ENCODE data around the gene RNF166.

Gene RNF166

DNA sequence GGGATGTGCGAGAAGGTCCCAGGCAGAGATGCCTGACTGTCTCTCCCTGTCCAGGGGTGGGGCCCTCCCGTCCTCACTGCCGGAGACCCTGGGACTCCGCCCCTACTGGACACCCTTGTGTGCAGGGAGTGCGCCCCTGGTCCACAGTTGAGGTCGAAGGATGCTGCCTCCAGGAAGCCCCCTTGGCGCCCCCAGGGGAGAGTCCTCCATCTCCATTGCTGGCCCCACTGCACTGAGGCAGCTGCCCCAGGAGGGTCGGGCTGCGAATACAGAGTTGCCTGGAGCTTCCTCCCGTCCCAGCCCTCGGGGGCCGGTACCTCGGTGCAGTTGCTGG lies 26.7 kb upstream of the RNF166 start:
- H3K27ac ChIP-seq (ENCODE audit: insufficient read depth, low read depth, low read length, poor library complexity, severe bottlenecking), result no peak overlapping the region
- H3K4me1 ChIP-seq (ENCODE audit: control insufficient read depth, insufficient read depth, low read length), result no peaks in the 10 kb centered on the region
- no peak overlapping the region for H3K4me3 ChIP-seq (ENCODE audit: insufficient read depth, low read depth, low read length)
- H3K9me3 ChIP-seq (ENCODE audit: control insufficient read depth, low read length), result no peaks in the 10 kb centered on the region
- H3K36me3 ChIP-seq (ENCODE audit: control insufficient read depth, insufficient read depth, low read length), result no peaks in the 10 kb centered on the region
- H3K27me3 ChIP-seq (ENCODE audit: control insufficient read depth, insufficient read depth, low read length, poor library complexity, severe bottlenecking), result no peaks in the 10 kb centered on the region
- 90 to 93% methylated on average over 13 of the region's 13 CpGs for WGBS, 2 experiments

DNA sequence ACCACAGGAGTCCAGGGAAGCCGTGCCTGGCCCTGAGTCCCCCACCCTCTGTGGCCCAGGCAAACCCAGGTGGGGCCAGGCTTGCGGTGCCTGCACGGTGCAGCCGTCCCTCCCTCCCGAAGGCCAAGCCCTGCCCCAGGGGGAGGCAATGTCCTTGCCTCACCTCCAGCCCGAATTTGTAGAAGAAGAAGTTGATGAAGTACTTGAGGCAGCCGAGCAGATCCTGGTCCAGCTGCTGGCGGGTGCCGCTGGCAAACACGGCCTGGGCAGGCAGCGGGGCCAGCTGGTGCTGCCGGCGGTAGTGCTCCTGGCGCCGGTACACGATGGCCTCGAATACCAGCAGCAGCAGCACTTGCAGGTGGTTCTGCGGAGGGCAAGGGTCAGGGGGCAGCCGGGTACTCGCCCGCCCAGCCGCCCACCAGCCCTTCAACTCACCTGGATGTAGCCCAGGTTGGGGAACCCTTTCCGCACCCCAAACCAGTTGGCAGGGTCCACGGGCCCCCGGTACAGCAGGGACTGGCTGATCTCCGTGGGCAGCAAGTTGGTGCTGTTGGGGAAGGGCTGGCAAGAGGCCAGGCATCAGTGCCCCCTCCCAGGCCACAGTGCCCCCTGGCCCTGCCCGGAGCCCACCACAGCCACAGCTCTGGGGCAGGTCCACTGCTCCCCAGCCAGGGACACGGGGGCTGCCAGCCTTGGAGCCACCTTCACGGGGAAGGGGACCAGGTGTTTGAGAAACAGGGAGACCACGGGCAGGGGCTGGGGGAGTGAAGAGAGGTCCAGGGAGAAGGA lies 26.2 kb upstream of the RNF166 start:
- Histone ChIP-seq H3K27me3 (ENCODE audit: control insufficient read depth, insufficient read depth, low read length, poor library complexity, severe bottlenecking) (no peaks in the 10 kb centered on the region), H3K4me3 (ENCODE audit: insufficient read depth, low read depth, low read length) (no peak overlapping the region), H3K36me3 (ENCODE audit: control insufficient read depth, insufficient read depth, low read length) (no peaks in the 10 kb centered on the region), H3K9me3 (ENCODE audit: control insufficient read depth, low read length) (no peaks in the 10 kb centered on the region), H3K4me1 (ENCODE audit: control insufficient read depth, insufficient read depth, low read length) (no peaks in the 10 kb centered on the region), H3K27ac (ENCODE audit: insufficient read depth, low read depth, low read length, poor library complexity, severe bottlenecking) (no peak overlapping the region)
- WGBS, 2 experiments, result 91 to 92% methylated on average over 30 of the region's 30 CpGs

DNA sequence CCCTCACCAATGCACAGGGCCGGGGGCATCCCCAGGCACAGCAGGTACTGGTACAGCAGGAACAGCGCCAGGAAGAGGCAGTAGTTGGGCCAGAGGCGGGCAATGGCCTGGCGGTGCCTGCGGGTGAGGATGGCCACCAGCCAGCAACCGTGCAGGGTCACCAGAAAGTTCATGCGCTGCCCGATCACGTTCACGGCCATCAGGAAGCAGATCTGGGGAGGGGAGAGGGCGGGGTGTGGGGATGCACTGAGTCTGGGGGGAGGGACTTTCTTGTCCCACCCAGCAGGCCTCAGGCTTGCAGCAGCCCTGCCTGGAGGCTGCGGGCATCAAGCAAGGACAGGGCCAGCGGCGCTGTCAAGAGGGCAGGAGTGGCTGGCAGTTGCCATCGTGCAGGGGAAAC lies 25.5 kb upstream of the RNF166 start:
- no peaks in the 10 kb centered on the region for H3K36me3 ChIP-seq (ENCODE audit: control insufficient read depth, insufficient read depth, low read length)
- no peaks in the 10 kb centered on the region for H3K9me3 ChIP-seq (ENCODE audit: control insufficient read depth, low read length)
- H3K27ac ChIP-seq (ENCODE audit: insufficient read depth, low read depth, low read length, poor library complexity, severe bottlenecking), result no peak overlapping the region
- 87 to 88% methylated on average over 15 of the region's 15 CpGs for WGBS, 2 experiments
- H3K27me3 ChIP-seq (ENCODE audit: control insufficient read depth, insufficient read depth, low read length, poor library complexity, severe bottlenecking), result no peaks in the 10 kb centered on the region
- no peak overlapping the region for H3K4me3 ChIP-seq (ENCODE audit: insufficient read depth, low read depth, low read length)
- no peaks in the 10 kb centered on the region for H3K4me1 ChIP-seq (ENCODE audit: control insufficient read depth, insufficient read depth, low read length)

DNA sequence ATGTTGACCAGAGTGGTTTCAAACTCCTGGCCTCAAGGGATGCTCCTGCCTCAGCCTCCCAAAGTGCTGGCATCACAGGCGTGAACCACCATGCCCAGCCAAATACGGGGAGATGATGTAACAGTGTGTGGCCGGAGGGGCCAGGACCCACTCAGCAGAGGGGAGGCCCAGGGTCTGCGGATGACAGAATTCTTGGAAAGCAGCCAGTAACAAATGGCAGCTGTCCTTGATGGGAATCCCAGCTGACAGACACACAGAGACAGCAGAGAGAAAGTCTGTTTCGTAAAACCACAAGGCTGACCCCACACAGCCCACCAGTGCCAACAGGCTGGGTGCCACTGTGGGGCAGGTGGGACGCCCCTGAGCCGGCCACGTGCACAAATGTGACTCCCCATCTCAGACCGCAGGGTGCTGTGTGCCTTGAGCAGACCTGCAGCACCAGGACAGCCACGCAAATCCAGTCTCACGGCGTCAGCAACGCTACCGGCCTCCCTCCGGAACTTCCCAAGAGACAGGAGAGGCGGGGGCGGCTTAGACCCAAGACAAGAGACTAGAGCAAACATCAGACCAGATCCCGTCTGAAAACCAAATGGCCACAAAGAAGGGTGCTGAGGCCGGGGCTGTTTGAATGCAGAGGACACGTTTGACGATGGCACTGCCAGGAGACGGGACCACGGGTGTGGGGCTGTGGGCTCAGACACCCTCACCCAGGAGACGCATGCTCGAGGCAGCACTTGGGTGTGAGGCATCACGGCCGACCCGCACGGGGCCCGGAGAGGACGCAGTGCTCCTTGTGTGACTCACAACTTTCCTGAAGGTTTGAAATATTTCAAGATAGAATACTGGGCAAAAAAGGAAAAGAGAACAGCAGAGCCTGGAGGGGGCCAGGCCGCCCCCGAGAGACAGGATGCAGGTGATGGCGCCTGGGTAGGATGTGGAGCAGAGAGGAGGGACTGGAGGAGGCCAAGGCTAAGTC lies 24.7 kb upstream of the RNF166 start:
- H3K9me3 ChIP-seq (ENCODE audit: control insufficient read depth, low read length), result no peaks in the 10 kb centered on the region
- H3K4me1 ChIP-seq (ENCODE audit: control insufficient read depth, insufficient read depth, low read length), result no peaks in the 10 kb centered on the region
- H3K27me3 ChIP-seq (ENCODE audit: control insufficient read depth, insufficient read depth, low read length, poor library complexity, severe bottlenecking), result no peaks in the 10 kb centered on the region
- WGBS, 2 experiments, result 91 to 92% methylated on average over 34 of the region's 34 CpGs
- no peaks in the 10 kb centered on the region for H3K36me3 ChIP-seq (ENCODE audit: control insufficient read depth, insufficient read depth, low read length)
- no peak overlapping the region for H3K4me3 ChIP-seq (ENCODE audit: insufficient read depth, low read depth, low read length)
- no peak overlapping the region for H3K27ac ChIP-seq (ENCODE audit: insufficient read depth, low read depth, low read length, poor library complexity, severe bottlenecking)

DNA sequence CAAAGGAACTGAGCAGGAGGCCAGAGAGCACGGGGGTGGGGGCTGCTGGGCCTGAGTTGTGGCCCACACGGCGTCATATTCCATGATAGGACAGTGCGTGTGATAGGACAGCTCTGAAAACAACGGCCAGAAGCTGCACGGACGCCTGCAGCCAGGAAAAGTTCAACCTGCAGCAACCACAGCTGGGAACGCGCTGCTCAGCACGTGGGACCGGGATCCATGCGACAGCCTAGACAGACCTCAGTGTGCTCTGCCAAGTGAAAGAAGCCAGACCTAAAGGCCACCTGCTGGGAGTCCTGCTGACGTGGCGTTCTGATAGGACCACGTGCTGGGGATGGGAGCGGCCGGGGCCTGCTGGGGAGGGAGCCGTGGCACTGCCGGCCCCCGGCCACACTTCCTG lies 21.7 kb upstream of the RNF166 start:
- Histone ChIP-seq H3K36me3 (ENCODE audit: control insufficient read depth, insufficient read depth, low read length) (no peaks in the 10 kb centered on the region), H3K27ac (ENCODE audit: insufficient read depth, low read depth, low read length, poor library complexity, severe bottlenecking) (no peak overlapping the region), H3K4me3 (ENCODE audit: insufficient read depth, low read depth, low read length) (no peak overlapping the region), H3K4me1 (ENCODE audit: control insufficient read depth, insufficient read depth, low read length) (no peaks in the 10 kb centered on the region), H3K9me3 (ENCODE audit: control insufficient read depth, low read length) (no peaks in the 10 kb centered on the region), H3K27me3 (ENCODE audit: control insufficient read depth, insufficient read depth, low read length, poor library complexity, severe bottlenecking) (no peaks in the 10 kb centered on the region)
- 75 to 78% methylated on average over 20 of the region's 20 CpGs for WGBS, 2 experiments

DNA sequence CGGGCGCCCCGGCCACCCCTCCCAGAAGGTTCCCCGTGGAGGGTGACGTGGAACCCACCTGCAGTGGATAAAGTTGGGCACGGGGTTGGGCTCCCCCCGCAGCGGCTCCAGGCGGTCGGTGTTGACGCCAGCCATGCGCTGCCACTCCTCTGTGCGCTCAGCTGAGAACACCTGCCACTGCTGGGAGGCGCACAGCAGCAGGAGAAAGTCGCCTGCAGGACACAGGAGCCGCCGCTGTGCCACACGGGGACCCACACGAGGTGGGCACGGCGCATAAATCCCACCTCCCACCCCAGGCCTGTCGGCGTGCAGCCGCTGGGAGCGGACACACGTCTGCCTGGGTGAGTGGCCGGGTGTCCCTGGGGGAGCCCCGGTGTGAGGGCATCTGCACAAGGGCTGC lies 20.8 kb upstream of the RNF166 start:
- no peak overlapping the region for H3K4me3 ChIP-seq (ENCODE audit: insufficient read depth, low read depth, low read length)
- no peaks in the 10 kb centered on the region for H3K36me3 ChIP-seq (ENCODE audit: control insufficient read depth, insufficient read depth, low read length)
- no peaks in the 10 kb centered on the region for H3K4me1 ChIP-seq (ENCODE audit: control insufficient read depth, insufficient read depth, low read length)
- H3K27me3 ChIP-seq (ENCODE audit: control insufficient read depth, insufficient read depth, low read length, poor library complexity, severe bottlenecking), result no peaks in the 10 kb centered on the region
- 95% methylated on average over 28 of the region's 28 CpGs for WGBS, 2 experiments
- no peak overlapping the region for H3K27ac ChIP-seq (ENCODE audit: insufficient read depth, low read depth, low read length, poor library complexity, severe bottlenecking)
- no peaks in the 10 kb centered on the region for H3K9me3 ChIP-seq (ENCODE audit: control insufficient read depth, low read length)

DNA sequence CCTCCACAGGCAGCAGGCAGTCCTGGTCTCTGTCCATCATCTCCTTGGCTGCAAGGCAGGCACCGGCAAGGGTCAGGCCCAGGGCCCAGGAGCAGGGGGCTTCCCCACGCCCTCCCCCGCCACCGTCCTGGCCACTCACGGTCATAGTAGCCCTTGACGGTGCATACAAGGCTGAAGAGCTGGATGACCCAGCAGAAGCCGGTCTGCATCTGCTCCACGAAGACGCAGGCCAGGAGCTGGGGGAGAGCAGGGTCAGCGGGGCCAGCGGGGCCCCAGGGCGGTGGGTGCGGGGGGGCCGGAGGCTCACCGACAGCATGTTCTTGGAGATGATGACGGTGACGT lies 20.2 kb upstream of the RNF166 start:
- WGBS, 2 experiments, result 89 to 90% methylated on average over 17 of the region's 17 CpGs
- Histone ChIP-seq H3K36me3 (ENCODE audit: control insufficient read depth, insufficient read depth, low read length) (no peaks in the 10 kb centered on the region), H3K4me3 (ENCODE audit: insufficient read depth, low read depth, low read length) (no peak overlapping the region), H3K27ac (ENCODE audit: insufficient read depth, low read depth, low read length, poor library complexity, severe bottlenecking) (no peak overlapping the region), H3K4me1 (ENCODE audit: control insufficient read depth, insufficient read depth, low read length) (no peaks in the 10 kb centered on the region), H3K9me3 (ENCODE audit: control insufficient read depth, low read length) (no peaks in the 10 kb centered on the region), H3K27me3 (ENCODE audit: control insufficient read depth, insufficient read depth, low read length, poor library complexity, severe bottlenecking) (no peaks in the 10 kb centered on the region)

DNA sequence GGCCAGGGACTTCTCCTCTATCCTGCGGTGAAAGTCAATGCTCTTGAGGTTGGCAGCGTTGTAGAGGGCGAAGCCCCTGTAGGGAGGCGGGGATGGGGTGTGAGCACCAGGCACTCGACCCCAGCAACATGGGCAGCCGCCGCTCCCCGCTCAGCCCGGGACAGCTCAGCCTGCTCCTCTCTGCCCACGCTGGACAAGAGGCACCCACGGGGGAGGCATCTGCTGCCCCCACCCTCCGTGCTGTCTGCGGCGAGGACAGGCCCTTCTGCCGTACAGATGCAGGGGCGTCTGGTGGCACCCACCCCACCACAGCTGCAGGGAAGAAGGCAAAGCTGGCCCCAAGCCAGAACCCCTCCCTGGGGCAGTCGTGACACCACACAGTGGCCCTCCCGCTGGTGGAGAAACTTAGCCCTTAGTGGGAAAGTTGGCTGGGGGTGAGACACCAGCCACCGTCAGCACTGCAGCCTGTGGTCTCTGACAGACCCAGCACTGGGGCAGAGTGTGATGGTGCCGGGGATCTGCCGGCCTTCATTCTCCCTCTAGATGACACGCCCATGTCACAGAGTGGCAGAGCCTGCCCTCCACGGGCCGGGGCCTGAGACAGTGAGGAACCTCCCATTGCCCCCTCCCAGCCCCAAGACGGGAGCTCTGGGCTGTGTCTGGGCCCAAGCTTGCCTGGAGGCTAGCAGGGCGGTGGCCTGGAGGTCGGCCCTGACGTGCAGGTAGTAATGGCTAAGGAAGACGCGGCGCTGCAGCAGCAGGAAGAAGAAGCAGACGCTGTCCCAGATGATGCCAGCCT lies 19.6 kb upstream of the RNF166 start:
- H3K36me3 ChIP-seq (ENCODE audit: control insufficient read depth, insufficient read depth, low read length), result no peaks in the 10 kb centered on the region
- H3K27ac ChIP-seq (ENCODE audit: insufficient read depth, low read depth, low read length, poor library complexity, severe bottlenecking), result no peak overlapping the region
- H3K4me1 ChIP-seq (ENCODE audit: control insufficient read depth, insufficient read depth, low read length), result no peaks in the 10 kb centered on the region
- H3K27me3 ChIP-seq (ENCODE audit: control insufficient read depth, insufficient read depth, low read length, poor library complexity, severe bottlenecking), result no peaks in the 10 kb centered on the region
- 91 to 93% methylated on average over 32 of the region's 32 CpGs for WGBS, 2 experiments
- no peak overlapping the region for H3K4me3 ChIP-seq (ENCODE audit: insufficient read depth, low read depth, low read length)
- H3K9me3 ChIP-seq (ENCODE audit: control insufficient read depth, low read length), result no peaks in the 10 kb centered on the region

DNA sequence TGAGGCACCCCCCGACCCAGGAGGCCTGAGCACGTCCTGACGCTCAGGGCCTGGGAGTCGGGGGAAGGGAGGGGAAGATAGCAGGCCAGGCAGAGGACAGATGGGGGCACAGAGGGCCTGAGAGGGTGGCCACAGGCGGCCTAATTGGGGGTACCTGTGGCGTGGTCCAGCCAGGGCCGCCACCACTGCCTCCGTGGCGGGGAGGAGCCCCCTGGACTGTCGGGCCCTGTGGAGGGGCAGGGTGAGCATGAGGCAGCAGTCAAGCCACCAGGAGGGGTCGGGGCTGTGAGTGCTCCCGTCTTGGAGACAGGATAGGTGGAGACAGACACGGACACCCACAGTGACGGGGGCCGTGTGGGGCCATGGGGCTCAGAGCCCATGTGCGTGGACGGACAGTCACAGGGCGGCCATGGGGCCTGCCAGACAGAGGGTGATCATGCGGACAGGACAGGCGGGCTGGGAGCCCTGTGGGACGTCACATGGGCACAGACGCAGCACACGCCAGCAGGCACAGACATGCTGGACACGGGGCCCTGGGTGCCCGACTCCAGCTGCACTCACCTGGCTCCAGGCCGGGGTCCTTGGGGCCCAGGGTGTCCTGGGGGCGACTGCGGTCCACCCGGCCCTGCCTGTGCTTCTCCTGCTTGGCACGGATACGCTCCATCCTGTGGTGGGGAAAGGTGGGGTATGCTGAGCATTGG lies 18.8 kb upstream of the RNF166 start:
- Histone ChIP-seq H3K4me1 (ENCODE audit: control insufficient read depth, insufficient read depth, low read length) (no peaks in the 10 kb centered on the region), H3K27me3 (ENCODE audit: control insufficient read depth, insufficient read depth, low read length, poor library complexity, severe bottlenecking) (no peaks in the 10 kb centered on the region), H3K27ac (ENCODE audit: insufficient read depth, low read depth, low read length, poor library complexity, severe bottlenecking) (no peak overlapping the region), H3K36me3 (ENCODE audit: control insufficient read depth, insufficient read depth, low read length) (no peaks in the 10 kb centered on the region), H3K9me3 (ENCODE audit: control insufficient read depth, low read length) (no peaks in the 10 kb centered on the region), H3K4me3 (ENCODE audit: insufficient read depth, low read depth, low read length) (no peak overlapping the region)
- WGBS, 2 experiments, result 89 to 91% methylated on average over 31 of the region's 31 CpGs
